ENCODE measurements around the gene SYT9.

Gene SYT9, protein sequence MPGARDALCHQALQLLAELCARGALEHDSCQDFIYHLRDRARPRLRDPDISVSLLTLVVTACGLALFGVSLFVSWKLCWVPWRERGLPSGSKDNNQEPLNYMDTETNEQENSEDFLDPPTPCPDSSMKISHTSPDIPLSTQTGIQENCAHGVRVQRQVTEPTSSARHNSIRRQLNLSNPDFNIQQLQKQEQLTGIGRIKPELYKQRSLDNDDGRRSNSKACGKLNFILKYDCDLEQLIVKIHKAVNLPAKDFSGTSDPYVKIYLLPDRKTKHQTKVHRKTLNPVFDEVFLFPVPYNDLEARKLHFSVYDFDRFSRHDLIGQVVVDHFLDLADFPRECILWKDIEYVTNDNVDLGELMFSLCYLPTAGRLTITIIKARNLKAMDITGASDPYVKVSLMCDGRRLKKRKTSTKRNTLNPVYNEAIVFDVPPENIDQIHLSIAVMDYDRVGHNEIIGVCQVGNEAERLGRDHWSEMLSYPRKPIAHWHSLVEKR

DNA sequence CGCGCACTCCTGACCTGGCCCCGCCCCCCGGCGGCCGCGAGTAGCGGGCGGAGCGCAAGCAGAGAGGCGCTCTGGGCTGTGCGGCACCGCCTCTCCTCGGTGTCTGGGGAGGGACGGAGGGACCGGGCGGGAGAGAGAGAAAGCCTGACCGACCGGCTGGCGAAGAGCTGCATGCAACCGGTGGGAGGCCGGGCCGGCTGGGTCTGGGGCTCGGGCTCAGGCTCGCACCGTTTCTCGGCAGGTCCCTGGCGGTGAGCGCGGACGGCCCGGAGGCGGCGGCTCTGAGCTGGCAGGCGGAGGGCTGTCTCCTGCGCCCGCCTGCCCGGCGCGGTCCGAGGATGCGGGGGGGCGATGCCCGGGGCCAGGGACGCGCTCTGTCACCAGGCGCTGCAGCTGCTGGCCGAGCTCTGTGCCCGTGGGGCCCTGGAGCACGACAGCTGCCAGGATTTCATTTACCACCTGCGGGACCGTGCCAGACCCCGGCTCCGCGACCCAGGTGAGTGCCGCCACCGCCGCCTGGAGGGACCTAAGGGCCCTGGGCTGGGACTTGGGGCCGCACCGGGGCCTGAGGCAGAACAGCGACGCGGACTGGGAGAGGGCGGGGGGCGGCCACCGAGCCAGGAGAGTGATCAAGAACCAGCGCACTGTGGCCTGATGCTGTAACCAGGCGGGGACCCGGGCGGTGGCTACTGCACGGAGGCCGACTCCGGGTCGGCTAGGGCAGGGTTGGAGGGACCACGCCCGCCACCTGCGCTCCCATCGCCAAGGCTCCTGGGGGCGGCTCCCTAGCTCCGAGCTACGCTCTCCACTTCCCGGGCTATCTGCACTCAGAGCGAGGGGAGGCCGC lies at the start of gene SYT9:
SYT9 (plus strand) TSS at position 69 of the 847 bp plus-strand sequence; CDS start at position 352, 283 bp downstream.
- no peak for DNase-seq (ENCODE audit: low read depth in 2 of 2)

DNA sequence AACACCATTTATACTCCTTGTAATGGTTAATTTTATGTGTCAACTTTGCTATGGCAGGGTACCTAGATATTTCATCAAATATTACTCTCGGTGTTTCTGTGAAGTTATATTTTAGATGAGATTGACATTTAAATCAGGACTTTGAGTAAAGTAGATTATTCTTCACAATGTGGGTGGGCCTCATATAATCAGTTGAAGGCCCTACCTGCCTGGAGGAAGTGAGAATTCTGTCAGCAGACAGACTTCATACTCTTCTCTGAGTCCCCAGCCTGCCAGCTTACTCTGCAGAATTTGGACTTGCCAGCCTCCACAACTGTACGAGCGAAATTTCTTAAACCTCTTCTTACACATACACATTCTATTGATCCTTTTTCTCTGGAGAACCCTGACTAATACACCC lies 49.3 kb upstream of the SYT9 start:
- no peak for DNase-seq (ENCODE audit: low read depth in 2 of 2)

DNA sequence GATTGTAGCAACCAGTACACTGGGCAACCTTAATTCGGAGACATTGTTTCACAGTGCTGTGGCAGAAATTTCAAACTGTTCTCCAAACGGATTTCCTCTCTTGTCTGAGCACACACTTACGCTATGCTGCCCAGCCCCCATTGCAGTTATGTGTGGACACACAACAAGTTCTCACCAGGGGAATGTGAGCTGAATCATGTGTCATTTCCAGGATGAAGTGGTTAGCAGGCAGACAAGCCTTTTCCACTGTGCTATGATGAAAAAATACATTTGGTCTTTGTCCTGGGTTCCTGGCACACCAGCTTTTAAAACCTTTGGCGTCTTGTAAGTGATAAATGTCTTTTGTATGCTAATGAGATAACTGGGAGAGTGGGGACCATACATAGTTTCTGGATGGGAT lies 46.9 kb upstream of the SYT9 start:
- DNase-seq (ENCODE audit: low read depth in 2 of 2), result no peak

- DNase-seq (ENCODE audit: low read depth in 2 of 2), result no peak
Observed at GRCh38 chr11:7208391-7208790, 43.3 kb upstream of the SYT9 start.

GRCh38 chr11:7219491-7219890 lies 32.2 kb upstream of the SYT9 start:
- DNase-seq (ENCODE audit: low read depth in 2 of 2), result no peak

- no peak for DNase-seq (ENCODE audit: low read depth in 2 of 2)
Observed at GRCh38 chr11:7220636-7221035, 31.1 kb upstream of the SYT9 start.

- DNase-seq (ENCODE audit: low read depth in 2 of 2), result no peak
Observed at GRCh38 chr11:7222619-7223018, 29.1 kb upstream of the SYT9 start.

DNA sequence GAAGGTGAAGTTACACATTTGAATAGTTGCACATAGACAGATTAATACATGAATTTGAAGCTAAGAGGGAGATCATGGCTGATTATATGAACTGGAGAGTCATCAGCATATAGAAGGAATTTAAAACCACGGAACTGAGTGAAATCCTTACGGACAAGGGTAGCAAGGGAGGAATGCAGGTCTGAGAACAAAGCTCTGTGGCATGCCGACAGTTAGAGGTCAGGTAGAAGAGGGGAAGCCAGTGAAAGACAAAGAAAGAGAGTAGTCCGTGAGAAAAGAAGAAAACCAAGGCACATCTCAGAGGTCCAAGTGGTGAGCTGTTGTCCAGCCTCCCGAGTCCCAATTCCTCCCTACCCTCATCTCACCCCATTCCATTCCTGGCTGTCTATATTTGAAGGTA lies 11.8 kb upstream of the SYT9 start:
- no peak for DNase-seq (ENCODE audit: low read depth in 2 of 2)

DNA sequence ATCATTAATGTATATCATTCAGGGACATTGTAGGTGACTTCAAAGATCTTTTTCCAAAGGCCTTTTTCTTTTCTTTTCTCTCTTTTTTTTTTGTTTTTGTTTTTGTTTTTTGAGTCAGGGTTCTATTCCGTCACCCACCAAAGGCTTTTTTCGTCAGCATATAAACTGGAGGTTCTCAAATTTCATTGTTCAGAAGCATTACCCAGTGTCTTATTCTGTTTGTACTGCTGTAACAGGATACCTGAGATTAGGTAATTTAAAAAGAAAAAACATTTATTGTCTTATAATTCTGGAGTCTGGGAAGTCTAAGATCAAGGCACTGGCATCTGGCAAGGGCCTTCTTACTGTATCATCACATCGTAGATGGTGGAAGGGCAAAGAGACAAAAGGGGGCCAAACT lies 6.4 kb upstream of the SYT9 start:
- DNase-seq (ENCODE audit: low read depth in 2 of 2), result no peak

DNA sequence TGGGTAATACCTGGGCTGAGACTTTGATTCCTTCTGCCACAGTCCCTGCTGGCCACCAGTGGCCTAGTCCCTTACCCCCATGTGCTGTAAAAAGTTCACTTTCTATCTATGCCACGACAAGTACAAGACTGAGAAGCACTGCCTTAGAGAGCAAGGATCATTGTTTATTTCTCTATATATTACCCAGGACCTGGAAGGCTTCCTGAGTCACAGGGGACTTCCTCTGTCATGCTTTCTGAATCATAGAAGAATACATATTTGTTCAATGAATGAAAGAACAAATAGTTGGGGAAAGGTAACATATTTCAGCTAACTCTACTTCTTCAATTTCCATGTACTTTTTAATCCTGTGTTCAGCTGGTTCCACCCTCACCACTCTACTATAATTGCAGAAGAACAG lies 5.5 kb upstream of the SYT9 start:
- no peak for DNase-seq (ENCODE audit: low read depth in 2 of 2)

DNA sequence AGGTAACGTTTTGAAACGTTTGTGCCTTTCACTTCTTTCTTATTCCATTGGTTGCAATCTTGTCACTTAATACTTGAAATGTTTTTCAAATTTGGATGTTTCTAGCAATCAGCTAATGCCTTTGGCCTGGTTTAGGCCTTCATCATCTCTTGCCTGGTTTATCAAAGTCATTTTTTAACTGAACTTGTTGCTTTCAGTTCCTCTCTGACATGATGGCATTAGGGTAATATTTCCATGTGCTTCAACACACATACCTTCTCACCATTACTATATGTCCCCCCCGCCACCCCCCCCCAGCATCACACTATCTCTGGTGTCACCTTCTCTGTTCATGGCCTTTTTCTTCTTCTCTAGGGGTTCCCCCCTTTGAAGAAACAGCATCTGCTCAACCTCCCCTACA lies 1.5 kb upstream of the SYT9 start:
- no peak for DNase-seq (ENCODE audit: low read depth in 2 of 2)

DNA sequence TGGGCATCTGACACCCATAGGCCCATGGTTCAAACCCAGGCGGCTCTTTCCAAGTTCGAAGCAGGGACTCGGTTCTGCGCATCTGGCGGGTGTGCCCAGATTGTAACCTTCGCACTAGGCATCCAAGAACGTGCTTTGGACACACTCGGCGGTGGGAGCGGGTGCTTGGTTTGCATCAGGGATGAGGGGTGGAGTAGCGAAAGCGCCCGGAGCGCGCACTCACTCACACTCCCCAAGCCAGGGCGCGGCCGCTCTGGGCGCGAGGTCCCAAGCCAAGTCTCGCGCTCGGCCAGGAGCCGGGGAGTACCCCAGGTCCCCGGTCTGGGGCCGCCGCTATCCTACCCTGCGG lies 243 bp upstream of the SYT9 start:
- no peak for DNase-seq (ENCODE audit: low read depth in 2 of 2)

DNA sequence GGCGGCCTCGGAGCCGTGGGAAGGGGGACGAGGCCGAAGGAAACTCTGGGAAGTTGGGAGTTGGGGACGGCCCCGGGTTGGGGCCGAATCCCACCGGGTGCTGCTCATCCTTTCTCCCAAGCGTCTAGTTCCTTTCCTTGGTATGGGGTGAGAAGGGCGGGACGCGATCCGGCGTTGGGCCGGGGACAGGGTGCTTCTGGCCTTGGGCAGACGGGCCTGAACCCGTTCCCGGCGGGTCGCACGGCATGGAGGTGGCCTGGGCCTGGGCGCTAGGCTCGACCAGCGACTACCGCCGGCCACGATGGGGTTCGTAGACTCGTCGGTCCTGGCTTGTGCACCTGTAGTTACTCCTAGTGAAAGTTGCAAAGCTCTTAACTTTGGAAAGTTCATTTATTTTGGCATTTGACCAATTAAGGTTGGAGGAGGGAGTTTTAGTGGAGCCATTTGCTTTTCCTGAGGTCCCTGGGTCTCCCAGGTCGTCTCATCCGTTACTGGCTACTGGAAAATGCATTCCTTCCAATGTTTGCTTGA lies 1.0 kb downstream of the SYT9 start:
- no peak for DNase-seq (ENCODE audit: low read depth in 2 of 2)

DNA sequence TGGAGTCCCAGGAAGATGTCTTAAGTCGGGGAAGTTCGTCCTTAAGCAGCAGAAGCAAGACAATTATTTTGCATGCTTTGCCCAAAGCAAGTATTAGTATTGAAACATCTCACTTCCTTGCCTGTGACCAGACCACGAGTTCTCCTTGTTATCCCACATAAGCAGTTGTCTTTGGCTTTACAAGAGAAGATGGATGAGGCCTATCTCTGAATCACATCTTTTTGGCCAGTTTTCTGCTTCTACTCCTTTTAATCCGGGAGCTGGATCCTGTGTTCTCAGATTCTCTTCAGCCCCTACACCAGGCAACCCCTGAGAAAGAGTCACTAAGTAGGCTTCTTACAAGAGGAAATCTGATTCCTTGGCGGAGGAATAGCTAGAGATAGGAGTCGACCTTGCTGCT lies 2.1 kb downstream of the SYT9 start:
- DNase-seq (ENCODE audit: low read depth in 2 of 2), result no peak

- DNase-seq (ENCODE audit: low read depth in 2 of 2), result no peak
Observed at GRCh38 chr11:7254731-7255291, 3.1 kb downstream of the SYT9 start.

- DNase-seq (ENCODE audit: low read depth in 2 of 2), result no peak
Observed at GRCh38 chr11:7256943-7257342, 5.2 kb downstream of the SYT9 start.

GRCh38 chr11:7257724-7258123 lies 6.0 kb downstream of the SYT9 start:
- no peak for DNase-seq (ENCODE audit: low read depth in 2 of 2)

GRCh38 chr11:7261578-7261977 lies 9.9 kb downstream of the SYT9 start:
- DNase-seq (ENCODE audit: low read depth in 2 of 2), result no peak

DNA sequence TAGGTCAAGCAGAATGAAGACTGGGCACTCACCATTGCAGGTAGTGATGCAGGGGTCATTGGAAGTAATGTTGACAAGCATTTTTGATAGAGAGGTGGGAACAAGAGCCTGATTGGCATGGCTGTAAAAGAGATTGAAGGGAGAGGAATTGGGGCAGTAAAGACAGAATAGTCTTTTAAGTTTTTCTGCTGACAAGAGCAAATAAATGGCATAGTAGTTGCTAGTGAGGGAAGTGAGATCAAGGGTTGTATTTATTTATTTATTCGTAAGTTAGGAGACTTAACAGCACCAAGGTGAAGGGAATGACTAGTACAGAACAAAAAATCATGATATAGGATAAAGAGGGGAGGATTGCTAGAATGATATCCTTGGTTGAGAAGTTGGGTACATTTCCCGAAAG lies 11.0 kb downstream of the SYT9 start:
- DNase-seq (ENCODE audit: low read depth in 2 of 2), result no peak

GRCh38 chr11:7263842-7264241 lies 12.1 kb downstream of the SYT9 start:
- DNase-seq (ENCODE audit: low read depth in 2 of 2), result no peak

DNA sequence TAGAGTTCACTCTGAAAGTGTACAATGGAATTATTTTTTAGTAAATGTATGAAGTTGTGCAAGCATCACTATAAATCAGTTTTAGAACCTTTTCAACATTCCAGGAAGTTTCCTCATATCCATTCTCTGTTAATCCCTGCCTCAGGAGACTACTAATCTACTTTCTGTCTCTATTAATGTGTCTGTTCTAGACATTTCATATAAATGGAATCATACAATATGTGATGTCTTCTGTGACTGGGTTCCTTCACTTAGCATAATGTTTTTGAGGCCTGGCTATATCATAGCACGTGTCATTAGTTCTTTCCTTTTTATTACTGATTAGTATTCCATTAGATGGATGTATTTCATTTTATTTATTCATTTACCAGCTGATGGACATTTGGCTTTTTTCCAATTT lies 17.1 kb downstream of the SYT9 start:
- DNase-seq (ENCODE audit: low read depth in 2 of 2), result no peak

DNA sequence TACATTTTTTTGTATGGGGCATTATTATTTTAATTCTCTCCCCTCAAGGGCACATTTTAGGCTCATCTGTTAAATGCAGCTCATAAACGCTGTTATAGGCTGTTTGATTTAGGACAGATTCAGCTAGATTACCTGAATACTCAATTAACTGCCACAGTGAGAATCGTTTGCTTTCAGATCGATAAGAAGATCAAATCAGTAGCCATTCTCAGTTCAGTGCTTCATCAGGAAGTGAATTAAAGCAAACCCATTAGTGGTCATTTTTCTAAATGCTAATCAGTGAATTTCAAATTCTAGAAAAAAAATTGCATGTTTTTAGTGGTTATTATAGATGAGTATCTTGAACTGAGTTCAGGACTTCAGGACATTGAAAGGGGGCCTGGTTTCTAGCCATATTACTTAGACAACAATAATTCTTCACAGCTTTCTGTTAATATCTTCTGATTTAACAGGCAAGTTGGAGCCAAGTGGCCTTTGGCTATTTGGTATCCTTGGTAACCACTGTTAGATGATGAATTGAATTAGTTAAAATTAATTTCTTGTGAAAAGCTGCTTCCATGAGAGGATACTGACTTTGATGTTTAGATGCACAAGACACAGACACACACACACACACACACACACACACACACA lies 18.6 kb downstream of the SYT9 start:
- no peak for DNase-seq (ENCODE audit: low read depth in 2 of 2)
